Smooth muscle cell (in vitro differentiated cells): Measurements from ENCODE around the gene MAP3K21. TPM values are rescaled to one million over a fixed set of nuclear protein-coding genes. Genes with fewer than 3 reads are reported as not detected.

ENCODE experiments used
- DNase-seq: peaks from one replicate; lab custom pipeline; 2025; ENCODE audit not compliant: unreplicated experiment; lab: John Stamatoyannopoulos, UW
- H2AFZ ChIP-seq: fragments of 200-600 bp; sonication (generic); 2 replicates; pipeline ENCODE4 v1.6.0; 2016; ENCODE audit warnings: antibody characterized with exemption, low read depth, mild to moderate bottlenecking
- H3F3A ChIP-seq: fragments of 200-600 bp; sonication (generic); 2 replicates; pipeline ENCODE4 v1.6.0; 2017; ENCODE audit warnings: antibody characterized with exemption, low read depth
- H3K27ac ChIP-seq: fragments of 200-600 bp; sonication (generic); 2 replicates; pipeline ENCODE4 v1.5.1; 2016; ENCODE audit warnings: low read depth, mild to moderate bottlenecking
- H3K27me3 ChIP-seq: fragments of 200-600 bp; sonication (generic); 2 replicates; pipeline ENCODE4 v1.6.1; 2016; ENCODE audit warnings: low read depth, mild to moderate bottlenecking
- H3K36me3 ChIP-seq: fragments of 200-600 bp; sonication (generic); 2 replicates; pipeline ENCODE4 v1.5.1; 2016; ENCODE audit warnings: low read depth
- H3K4me1 ChIP-seq: fragments of 200-600 bp; sonication (generic); 2 replicates; pipeline ENCODE4 v1.5.1; 2016; ENCODE audit warnings: low read depth
- H3K4me2 ChIP-seq: fragments of 200-600 bp; sonication (generic); 2 replicates; pipeline ENCODE4 v1.6.0; 2016; ENCODE audit warnings: mild to moderate bottlenecking
- H3K4me3 ChIP-seq: fragments of 200-600 bp; sonication (generic); 2 replicates; pipeline ENCODE4 v1.5.1; 2016; ENCODE audit warnings: mild to moderate bottlenecking
- H3K79me2 ChIP-seq: fragments of 200-600 bp; sonication (generic); 2 replicates; pipeline ENCODE4 v1.6.0; 2016; ENCODE audit warnings: low read depth, mild to moderate bottlenecking
- H3K9ac ChIP-seq: fragments of 200-600 bp; sonication (generic); 2 replicates; pipeline ENCODE4 v1.6.0; 2016; ENCODE audit warnings: low read depth
- H3K9me3 ChIP-seq: fragments of 200-600 bp; sonication (generic); replicated peaks from 2 replicates; pipeline ENCODE4 v1.5.1; 2016; ENCODE audit warnings: low read depth
- H4K20me1 ChIP-seq: fragments of 200-600 bp; sonication (generic); 2 replicates; pipeline ENCODE4 v1.6.0; 2016; ENCODE audit warnings: low read depth
- CTCF ChIP-seq: fragments of 200-600 bp; sonication (generic); IDR thresholded peaks from 2 replicates; pipeline ENCODE4 v1.5.1; 2017; ENCODE audit warnings: borderline replicate concordance, mild to moderate bottlenecking, antibody characterized with exemption; ENCODE audit not compliant: insufficient read depth, poor library complexity, severe bottlenecking
- WGBS: methylation state at CpG from one replicate; pipeline ENCODE4 v1.1.7; 2016; ENCODE audit warnings: low lambda C conversion rate; 5-methylcytosine and 5-hydroxymethylcytosine counted together
- polyA plus RNA-seq: library from polyadenylated mRNA; unstranded; fragments of >200 nt; fragmentation: Nextera tagmentation; extraction: Ambion mirVana; gene quantifications from 2 replicates; pipeline ENCODE4 v1.2.1, GENCODE V29; 2016
- total RNA-seq: library from RNA; depleted of rRNA; stranded (reverse); fragments of >200 nt; gene quantifications from 2 replicates; pipeline ENCODE4 v1.2.3, GENCODE V29; 2014

Gene MAP3K21
- total RNA-seq: 2.2 and 2.4 TPM in 2 replicates
- 0.40 and 2.0 TPM in 2 replicates for polyA plus RNA-seq

- Histone ChIP-seq H3K4me1 (peaks cover 10% of the 10 kb centered on the region), H3K79me2 (no peaks in the 10 kb centered on the region), H3K9me3 (no peaks in the 10 kb centered on the region), H3F3A (no peaks in the 10 kb centered on the region), H2AFZ (peak within 1 kb of the TSS; percentile 95), H3K4me2 (peak within 1 kb of the TSS; percentile 95), H3K27ac (no peak within 1 kb of the TSS), H3K9ac (no peak within 1 kb of the TSS), H3K4me3 (peak within 1 kb of the TSS; percentile 61), H3K27me3 (peaks cover 45% of the 10 kb centered on the region), H3K36me3 (no peaks in the 10 kb centered on the region), H4K20me1 (no peaks in the 10 kb centered on the region)
- no peak for TF ChIP-seq CTCF
- DNase-seq: no peak
- WGBS: 3% methylated on average over 39 of the region's 68 CpGs
Observed at GRCh38 chr1:233327651-233328141, at the start of gene MAP3K21. Gene MAP3K21, plus strand, starts transcription at chr1:233327724. Its CDS starts 305 bp downstream, at chr1:233328029.

- WGBS: 100% methylated on average over 1 of the region's 1 CpG
Observed at GRCh38 chr1:233278631-233279030, 48.9 kb upstream of the MAP3K21 start.

GRCh38 chr1:233279971-233280370, 47.6 kb upstream of the MAP3K21 start:
- TF ChIP-seq CTCF: no peak
- Histone ChIP-seq H3K36me3 (no peaks in the 10 kb centered on the region), H4K20me1 (peaks cover 18% of the 10 kb centered on the region), H3K27ac (no peak overlapping the region), H3K27me3 (no peaks in the 10 kb centered on the region), H3K4me1 (no peaks in the 10 kb centered on the region), H3F3A (no peaks in the 10 kb centered on the region), H3K9ac (no peak overlapping the region), H2AFZ (no peak overlapping the region), H3K4me2 (no peak overlapping the region), H3K9me3 (no peaks in the 10 kb centered on the region), H3K4me3 (no peak overlapping the region), H3K79me2 (no peaks in the 10 kb centered on the region)
- no peak for DNase-seq
- 96% methylated on average over 2 of the region's 2 CpGs for WGBS

More at GRCh38 chr1:233278631-233279030, 48.9 kb upstream of the MAP3K21 start:
- Histone ChIP-seq H3K36me3 (no peaks in the 10 kb centered on the region), H3K79me2 (no peaks in the 10 kb centered on the region), H3K4me2 (no peak overlapping the region), H3K4me3 (no peak overlapping the region), H3K9me3 (no peaks in the 10 kb centered on the region), H2AFZ (no peak overlapping the region), H3K9ac (no peak overlapping the region), H3K27me3 (no peaks in the 10 kb centered on the region), H3K27ac (no peak overlapping the region), H4K20me1 (peaks cover 14% of the 10 kb centered on the region), H3F3A (no peaks in the 10 kb centered on the region), H3K4me1 (no peaks in the 10 kb centered on the region)
- no peak for TF ChIP-seq CTCF
- DNase-seq: no peak
